Activated T-cell treated with anti-CD3 and anti-CD28 coated beads, Interleukin-2, amount 50 U/mL, for 1 hour (primary cell): ENCODE measurements around the gene TMEM39A.

Experiments
- DNase-seq: peaks from one replicate; pipeline ENCODE4 v3.0.0-alpha.2; 2020

The TMEM39A gene

GRCh38 chr3:119453822-119454221 is 9.6 kb downstream of the TMEM39A start:
- DNase-seq: no peak

- no peak for DNase-seq
Measured at GRCh38 chr3:119444590-119444989, 18.8 kb downstream of the TMEM39A start.

GRCh38 chr3:119443179-119443578 is 20.2 kb downstream of the TMEM39A start:
- no peak for DNase-seq

GRCh38 chr3:119437691-119438258 is 25.6 kb downstream of the TMEM39A start:
- DNase-seq: no peak

- no peak for DNase-seq
Measured at GRCh38 chr3:119436977-119437376, 26.4 kb downstream of the TMEM39A start.

GRCh38 chr3:119434703-119435102 is 28.7 kb downstream of the TMEM39A start:
- DNase-seq: no peak

GRCh38 chr3:119433613-119434325 is 29.6 kb downstream of the TMEM39A start:
- no peak for DNase-seq

- DNase-seq: no peak
Measured at GRCh38 chr3:119428538-119428937, 34.9 kb downstream of the TMEM39A start.

GRCh38 chr3:119427669-119428068 is 35.7 kb downstream of the TMEM39A start:
- DNase-seq: no peak

- DNase-seq: no peak
Measured at GRCh38 chr3:119420196-119420595, 43.2 kb downstream of the TMEM39A start.

GRCh38 chr3:119418641-119419040 is 44.8 kb downstream of the TMEM39A start:
- DNase-seq: no peak

GRCh38 chr3:119417771-119418512 is 45.5 kb downstream of the TMEM39A start:
- no peak for DNase-seq

GRCh38 chr3:119416873-119417272 is 46.5 kb downstream of the TMEM39A start:
- no peak for DNase-seq

- no peak for DNase-seq
Measured at GRCh38 chr3:119413603-119414280, 49.7 kb downstream of the TMEM39A start.

- no peak for DNase-seq
Measured at GRCh38 chr3:119409844-119410243, 53.6 kb downstream of the TMEM39A start.

- no peak for DNase-seq
Measured at GRCh38 chr3:119408243-119408950, 55.0 kb downstream of the TMEM39A start.

- no peak for DNase-seq
Measured at GRCh38 chr3:119405315-119405714, 58.1 kb downstream of the TMEM39A start.

GRCh38 chr3:119403201-119403600 is 60.2 kb downstream of the TMEM39A start:
- no peak for DNase-seq

- no peak for DNase-seq
Measured at GRCh38 chr3:119402791-119403190, 60.6 kb downstream of the TMEM39A start.

- DNase-seq: no peak
Measured at GRCh38 chr3:119401503-119402440, 61.6 kb downstream of the TMEM39A start.

GRCh38 chr3:119401069-119401468 is 62.3 kb downstream of the TMEM39A start:
- no peak for DNase-seq

GRCh38 chr3:119400466-119400865 is 62.9 kb downstream of the TMEM39A start:
- DNase-seq: no peak
